Measurements from ENCODE around the gene EML5. TPM values are rescaled to one million over a fixed set of nuclear protein-coding genes. Genes with fewer than 3 reads are reported as not detected.

Gene EML5
- total RNA-seq, 1 donor from 2014 or later = 0.49 TPM

DNA sequence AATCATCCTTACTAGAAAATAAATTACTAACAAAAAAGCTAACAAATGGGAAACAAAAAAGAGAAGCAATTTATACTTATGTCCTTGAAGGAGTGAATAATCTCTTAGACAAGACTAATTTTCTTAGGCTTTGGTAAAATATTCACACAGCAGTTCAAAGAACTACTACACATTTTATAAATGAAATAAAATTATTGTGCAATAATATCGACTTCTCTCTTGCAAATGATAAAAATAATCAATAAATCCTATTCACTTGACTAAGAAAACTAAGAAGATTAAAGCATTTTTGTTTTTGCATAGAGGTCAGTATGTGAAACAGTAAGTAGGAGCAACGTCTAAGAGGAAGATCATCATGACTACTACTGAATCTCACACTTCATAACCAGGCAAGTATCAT, 82.0 kb downstream of the EML5 start:
- no peak for DNase-seq (ENCODE audit: extremely low spot score in 2 of 2)
- H3K9me3 ChIP-seq = no peaks in the 10 kb centered on the region
- H3K4me3 ChIP-seq = no peak overlapping the region
- no peaks in the 10 kb centered on the region for H3K36me3 ChIP-seq
- no peak for TF ChIP-seq POLR2AphosphoS5 (IDR thresholded peaks at IDR 0.05; ENCODE audit: insufficient read depth in 1 of 2, low read depth in 1 of 2)
- TF ChIP-seq POLR2A (IDR thresholded peaks at IDR 0.05) = no peak
- TF ChIP-seq, protein P1, sequence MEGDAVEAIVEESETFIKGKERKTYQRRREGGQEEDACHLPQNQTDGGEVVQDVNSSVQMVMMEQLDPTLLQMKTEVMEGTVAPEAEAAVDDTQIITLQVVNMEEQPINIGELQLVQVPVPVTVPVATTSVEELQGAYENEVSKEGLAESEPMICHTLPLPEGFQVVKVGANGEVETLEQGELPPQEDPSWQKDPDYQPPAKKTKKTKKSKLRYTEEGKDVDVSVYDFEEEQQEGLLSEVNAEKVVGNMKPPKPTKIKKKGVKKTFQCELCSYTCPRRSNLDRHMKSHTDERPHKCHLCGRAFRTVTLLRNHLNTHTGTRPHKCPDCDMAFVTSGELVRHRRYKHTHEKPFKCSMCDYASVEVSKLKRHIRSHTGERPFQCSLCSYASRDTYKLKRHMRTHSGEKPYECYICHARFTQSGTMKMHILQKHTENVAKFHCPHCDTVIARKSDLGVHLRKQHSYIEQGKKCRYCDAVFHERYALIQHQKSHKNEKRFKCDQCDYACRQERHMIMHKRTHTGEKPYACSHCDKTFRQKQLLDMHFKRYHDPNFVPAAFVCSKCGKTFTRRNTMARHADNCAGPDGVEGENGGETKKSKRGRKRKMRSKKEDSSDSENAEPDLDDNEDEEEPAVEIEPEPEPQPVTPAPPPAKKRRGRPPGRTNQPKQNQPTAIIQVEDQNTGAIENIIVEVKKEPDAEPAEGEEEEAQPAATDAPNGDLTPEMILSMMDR (IDR thresholded peaks at IDR 0.05) = no peak
- H3K27me3 ChIP-seq = no peaks in the 10 kb centered on the region
- intact Hi-C loops (cut with DNase I) = no loop called here
- H3K4me1 ChIP-seq = no peaks in the 10 kb centered on the region
- no peak overlapping the region for H3K27ac ChIP-seq

DNA sequence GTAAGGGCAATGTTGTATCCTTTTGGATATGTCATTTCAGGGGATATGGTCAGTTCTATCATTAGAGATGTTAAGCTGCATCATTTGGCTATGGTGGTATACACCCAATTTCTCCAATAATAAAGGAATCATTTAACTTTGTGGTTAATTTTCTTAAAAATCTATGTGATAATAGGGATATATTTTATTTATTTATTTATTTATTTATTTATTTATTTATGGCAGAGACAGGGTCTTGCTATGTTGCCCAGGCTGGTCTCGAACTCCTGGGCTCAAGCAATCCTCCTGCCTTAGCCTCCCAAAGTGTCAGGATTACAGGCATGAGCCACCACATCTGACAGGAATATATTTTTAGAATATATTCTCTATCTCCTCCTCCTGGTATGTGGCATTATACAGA, 85.7 kb downstream of the EML5 start:
- H3K4me3 ChIP-seq = no peak overlapping the region
- no peak overlapping the region for H3K27ac ChIP-seq
- H3K36me3 ChIP-seq = no peaks in the 10 kb centered on the region
- intact Hi-C loops (cut with DNase I) = no loop called here
- DNase-seq (ENCODE audit: extremely low spot score in 2 of 2) = no peak
- H3K4me1 ChIP-seq = no peaks in the 10 kb centered on the region
- H3K9me3 ChIP-seq = no peaks in the 10 kb centered on the region
- TF ChIP-seq POLR2A (IDR thresholded peaks at IDR 0.05) (no peak), POLR2AphosphoS5 (IDR thresholded peaks at IDR 0.05; ENCODE audit: insufficient read depth in 1 of 2, low read depth in 1 of 2) (no peak)
- TF ChIP-seq, protein P1 (IDR thresholded peaks at IDR 0.05) = no peak
- H3K27me3 ChIP-seq = no peaks in the 10 kb centered on the region

DNA sequence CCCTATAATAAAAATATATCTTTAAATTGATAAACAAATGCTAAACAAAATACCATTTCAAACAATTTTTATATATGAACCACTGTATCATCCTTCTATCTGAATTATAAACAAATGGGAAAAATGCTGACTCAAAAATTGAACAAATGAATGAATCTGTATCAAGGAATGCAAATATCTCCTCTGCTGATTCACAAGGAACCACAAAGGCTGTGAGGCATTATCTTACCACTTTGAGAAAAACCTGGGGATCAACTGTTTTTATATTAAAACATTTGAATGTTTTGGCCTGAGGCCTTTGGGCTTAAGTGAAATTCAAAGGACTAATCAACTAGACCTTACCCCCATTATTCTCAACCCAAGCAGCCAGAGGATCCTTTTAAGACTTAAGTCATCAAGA, 86.3 kb downstream of the EML5 start:
- Histone ChIP-seq H3K27me3 (no peaks in the 10 kb centered on the region), H3K36me3 (no peaks in the 10 kb centered on the region), H3K9me3 (no peaks in the 10 kb centered on the region), H3K4me3 (no peak overlapping the region), H3K4me1 (no peaks in the 10 kb centered on the region), H3K27ac (no peak overlapping the region)
- intact Hi-C loops (cut with DNase I) = no loop called here
- no peak for DNase-seq (ENCODE audit: extremely low spot score in 2 of 2)
- TF ChIP-seq POLR2AphosphoS5 (IDR thresholded peaks at IDR 0.05; ENCODE audit: insufficient read depth in 1 of 2, low read depth in 1 of 2) (no peak), POLR2A (IDR thresholded peaks at IDR 0.05) (no peak)
- TF ChIP-seq, protein P1 (IDR thresholded peaks at IDR 0.05) = no peak

DNA sequence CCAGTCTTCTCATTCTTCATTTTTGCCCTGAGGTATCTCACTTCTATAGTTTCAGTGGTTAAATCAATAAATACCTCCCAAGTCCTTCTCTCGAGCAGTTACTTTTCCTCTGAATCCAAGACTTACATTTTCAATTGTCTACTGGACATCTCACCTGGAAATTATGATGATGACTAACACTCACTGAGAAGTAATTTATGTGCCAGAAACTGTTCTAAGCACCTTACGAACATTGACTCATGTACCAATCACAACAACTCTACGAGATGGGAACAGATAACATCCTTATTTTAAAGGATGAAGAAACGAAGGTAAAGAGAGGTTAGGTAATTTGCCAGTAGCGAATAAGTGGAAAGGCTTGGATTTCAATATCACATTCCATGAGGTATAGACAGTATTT, 94.1 kb downstream of the EML5 start:
- H3K4me3 ChIP-seq = no peak overlapping the region
- TF ChIP-seq, protein P1 (IDR thresholded peaks at IDR 0.05) = no peak
- TF ChIP-seq POLR2AphosphoS5 (IDR thresholded peaks at IDR 0.05; ENCODE audit: insufficient read depth in 1 of 2, low read depth in 1 of 2) (peak in 1 of 2 donors; percentile 52), POLR2A (IDR thresholded peaks at IDR 0.05) (no peak)
- H3K27me3 ChIP-seq = no peaks in the 10 kb centered on the region
- no peaks in the 10 kb centered on the region for H3K36me3 ChIP-seq
- no peaks in the 10 kb centered on the region for H3K4me1 ChIP-seq
- no peaks in the 10 kb centered on the region for H3K9me3 ChIP-seq
- H3K27ac ChIP-seq = no peak overlapping the region
- intact Hi-C loops (cut with DNase I) = no loop called here
- no peak for DNase-seq (ENCODE audit: extremely low spot score in 2 of 2)

DNA sequence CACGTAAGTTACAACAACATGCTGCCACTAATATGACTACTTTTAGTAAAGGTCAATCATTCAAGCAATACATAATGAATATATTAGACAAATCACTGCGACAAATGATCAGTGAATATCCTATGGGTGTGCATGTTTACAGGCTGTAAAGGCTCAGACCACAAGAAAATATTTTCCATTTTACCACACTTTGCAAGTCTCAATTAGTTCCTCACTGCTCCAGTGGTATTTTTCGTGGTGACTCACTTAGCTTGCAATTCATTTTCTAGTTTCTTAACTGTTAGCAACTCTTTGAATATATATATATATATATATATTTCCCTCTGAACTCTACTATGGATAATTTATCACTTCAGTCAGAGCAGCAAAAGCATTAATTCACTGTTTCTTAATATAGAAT, 96.9 kb downstream of the EML5 start:
- H3K36me3 ChIP-seq = no peaks in the 10 kb centered on the region
- no peaks in the 10 kb centered on the region for H3K9me3 ChIP-seq
- no peak for DNase-seq (ENCODE audit: extremely low spot score in 2 of 2)
- H3K4me1 ChIP-seq = no peaks in the 10 kb centered on the region
- intact Hi-C loops (cut with DNase I) = no loop called here
- no peak overlapping the region for H3K27ac ChIP-seq
- no peak for TF ChIP-seq POLR2A (IDR thresholded peaks at IDR 0.05)
- TF ChIP-seq, protein P1 (IDR thresholded peaks at IDR 0.05) = no peak
- TF ChIP-seq POLR2AphosphoS5 (IDR thresholded peaks at IDR 0.05; ENCODE audit: insufficient read depth in 1 of 2, low read depth in 1 of 2) = no peak
- H3K27me3 ChIP-seq = no peaks in the 10 kb centered on the region
- H3K4me3 ChIP-seq = no peak overlapping the region

All from vagina (tissue), 2 donors.